ENCODE results near the gene BAG5.

GRCh38 chr14:103560691-103561090, 1.8 kb downstream of the BAG5 start:
- TF ChIP-seq POLR2A (IDR thresholded peaks at IDR 0.05; ENCODE audit: low read depth, low read length) (no peak), CTCF (conservative IDR thresholded peaks at IDR 0.05; ENCODE audit: low read depth, low read length) (no peak), ELK1 (IDR thresholded peaks at IDR 0.05; ENCODE audit: borderline replicate concordance, low read depth, low read length) (no peak), MAFK (IDR thresholded peaks at IDR 0.05; ENCODE audit: low read depth, low read length) (no peak), RCOR1 (IDR thresholded peaks at IDR 0.05; ENCODE audit: insufficient replicate concordance, low read length) (no peak), CEBPB (IDR thresholded peaks at IDR 0.05; ENCODE audit: low read depth, low read length) (no peak), RAD21 (IDR thresholded peaks at IDR 0.05; ENCODE audit: low read length) (no peak), SMC3 (IDR thresholded peaks at IDR 0.05; ENCODE audit: low read depth, low read length) (no peak), CHD1 (IDR thresholded peaks at IDR 0.05; ENCODE audit: low read depth, low read length) (no peak), NFE2L2 (IDR thresholded peaks at IDR 0.05; ENCODE audit: low read depth, low read length) (no peak), RFX5 (IDR thresholded peaks at IDR 0.05; ENCODE audit: low read depth, low read length) (no peak), FOS (IDR thresholded peaks at IDR 0.05; ENCODE audit: low read depth, low read length) (no peak)
